Endothelial cell of umbilical vein (primary cell): ENCODE data around the gene COL26A1.

Experiments
- FOS ChIP-seq: IDR thresholded peaks from 2 replicates; pipeline ENCODE4 v1.6.1; 2011; ENCODE audit warnings: mild to moderate bottlenecking, low read length, moderate library complexity, borderline replicate concordance; ENCODE audit not compliant: insufficient read depth
- POLR2A ChIP-seq: IDR thresholded peaks from 2 replicates; pipeline ENCODE4 v1.6.1; 2012; ENCODE audit warnings: low read depth, mild to moderate bottlenecking, control low read depth, low read length
- TF ChIP-seq, protein P1 (sequence below): IDR thresholded peaks from 2 replicates; pipeline ENCODE4 v1.6.1; 2011; ENCODE audit not compliant: insufficient read depth, insufficient read length

DNA sequence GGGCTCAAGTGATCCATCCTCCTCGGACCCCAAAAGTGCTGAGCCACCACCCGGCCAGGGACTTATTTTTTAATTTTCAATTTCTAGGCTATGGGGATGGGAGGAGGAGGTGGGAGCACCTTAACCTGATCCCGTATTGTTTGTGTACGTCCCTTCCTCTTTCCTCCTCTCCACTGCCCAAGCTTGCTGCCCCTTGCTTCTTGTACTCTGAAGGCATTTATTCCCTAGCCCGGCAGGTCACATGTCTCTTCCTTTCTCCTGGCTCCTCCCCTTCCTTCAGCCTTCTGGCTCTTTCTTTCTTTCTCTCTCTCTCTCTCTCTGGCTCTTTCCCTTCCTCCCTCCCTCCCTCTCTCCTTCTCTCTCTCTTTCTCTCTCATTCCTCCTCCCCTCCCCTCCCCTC lies 56.0 kb downstream of the COL26A1 start:
- TF ChIP-seq, protein P1, sequence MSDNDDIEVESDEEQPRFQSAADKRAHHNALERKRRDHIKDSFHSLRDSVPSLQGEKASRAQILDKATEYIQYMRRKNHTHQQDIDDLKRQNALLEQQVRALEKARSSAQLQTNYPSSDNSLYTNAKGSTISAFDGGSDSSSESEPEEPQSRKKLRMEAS, result no peak
- TF ChIP-seq POLR2A (no peak), FOS (no peak)
